HG02588 (cell line): ENCODE measurements around the gene COL4A6.

Experiments used
- ATAC-seq: cut with Tn5 transposase; IDR thresholded peaks from one replicate; pipeline ENCODE4 v1.9.1; 2021; ENCODE audit warnings: mild to moderate bottlenecking, moderate library complexity; ENCODE audit not compliant: unreplicated experiment

COL4A6 gene

DNA sequence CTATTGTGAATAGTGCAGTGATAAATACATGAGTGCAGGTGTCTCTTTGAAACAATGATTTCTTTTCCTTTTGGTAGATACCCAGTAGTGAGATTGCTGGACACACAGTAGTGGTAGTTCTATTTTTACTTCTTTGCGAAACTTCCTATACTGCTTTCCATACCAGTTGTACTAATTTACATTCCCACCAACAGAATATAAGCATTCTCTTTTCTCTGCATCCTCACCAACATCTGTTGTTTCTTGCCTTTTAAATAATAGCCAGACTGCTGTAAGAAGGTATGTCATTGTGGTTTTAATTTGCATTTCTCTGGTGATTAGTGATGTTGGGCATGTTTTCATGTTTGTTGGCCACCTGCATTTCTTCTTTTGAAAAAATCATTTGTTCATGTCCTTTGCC lies 105.9 kb downstream of the COL4A6 start:
- peak; percentile 80 for ATAC-seq

DNA sequence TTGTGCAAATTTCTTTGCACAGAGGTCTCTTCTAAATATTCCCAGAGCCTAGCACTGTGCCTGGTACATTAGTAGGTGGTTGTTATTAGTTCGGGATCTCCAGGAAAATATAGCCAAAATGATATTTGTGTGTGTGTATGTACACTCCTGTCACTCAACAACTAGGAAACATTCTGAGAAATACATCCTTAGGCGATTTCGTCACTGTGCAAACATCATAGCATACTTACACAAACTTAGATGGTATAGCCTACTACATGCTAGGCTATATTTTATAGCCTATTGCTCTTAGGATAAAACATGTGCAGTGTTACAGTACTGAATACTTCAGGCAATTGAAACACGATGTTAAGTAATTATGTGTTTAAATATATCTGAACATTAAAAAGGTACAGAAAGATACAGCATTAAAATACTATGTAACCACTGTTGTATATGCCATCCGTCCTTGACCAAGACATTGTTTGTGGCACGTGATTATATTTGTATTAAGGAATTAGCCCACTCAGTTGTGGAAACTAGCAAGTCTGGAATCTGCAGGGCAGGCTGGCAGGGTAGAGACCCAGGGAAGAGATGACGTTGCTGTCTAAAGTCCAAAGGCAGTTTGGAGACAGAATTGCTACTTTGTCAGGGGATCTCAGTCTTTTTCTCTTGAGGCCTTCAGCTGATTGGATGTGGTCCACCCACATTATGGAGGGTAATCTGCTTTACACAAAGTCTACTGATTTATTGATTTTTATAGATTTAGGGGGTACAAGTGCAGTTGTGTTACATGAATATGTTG lies 106.9 kb downstream of the COL4A6 start:
- no peak for ATAC-seq

GRCh38 chrX:108323751-108324150 lies 114.5 kb downstream of the COL4A6 start:
- no peak for ATAC-seq

DNA sequence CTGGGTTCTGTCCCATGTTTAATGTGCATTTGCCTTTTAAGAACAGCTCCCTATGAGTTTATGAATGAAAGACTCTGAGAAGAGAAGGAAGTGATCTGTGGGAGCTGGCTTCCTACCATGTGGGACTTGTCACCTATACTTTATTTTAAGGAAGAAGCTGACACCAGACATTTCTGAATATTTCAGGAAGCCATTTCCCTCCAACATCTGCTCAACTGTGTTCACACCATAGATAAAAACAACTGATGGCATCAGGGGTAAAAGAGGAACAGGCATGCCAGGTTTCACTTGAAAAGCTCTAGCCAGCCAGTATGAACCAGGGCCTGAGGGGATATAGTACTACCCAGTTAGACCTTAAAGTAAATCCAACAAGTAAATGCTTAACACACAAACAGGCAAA lies 116.0 kb downstream of the COL4A6 start:
- no peak for ATAC-seq

DNA sequence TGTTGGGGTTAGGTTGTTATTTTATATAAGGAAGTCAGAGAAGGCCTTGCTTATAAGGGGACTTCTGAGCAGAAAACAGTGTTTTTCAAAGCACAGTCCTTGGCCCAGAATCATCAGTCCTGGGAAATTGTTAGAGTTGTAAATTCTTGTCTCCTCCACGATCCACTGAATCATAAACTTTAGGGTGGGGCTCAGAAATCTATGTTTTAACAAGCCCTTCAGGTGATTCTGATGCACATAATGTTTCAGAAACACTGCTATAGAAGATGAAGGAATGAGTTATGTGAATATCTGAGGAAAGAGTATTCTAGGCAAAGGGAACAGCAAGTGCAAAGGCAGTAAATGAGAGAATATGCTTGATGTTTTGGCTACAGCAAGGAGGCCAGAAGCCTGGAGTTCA lies 121.8 kb downstream of the COL4A6 start:
- no peak for ATAC-seq

DNA sequence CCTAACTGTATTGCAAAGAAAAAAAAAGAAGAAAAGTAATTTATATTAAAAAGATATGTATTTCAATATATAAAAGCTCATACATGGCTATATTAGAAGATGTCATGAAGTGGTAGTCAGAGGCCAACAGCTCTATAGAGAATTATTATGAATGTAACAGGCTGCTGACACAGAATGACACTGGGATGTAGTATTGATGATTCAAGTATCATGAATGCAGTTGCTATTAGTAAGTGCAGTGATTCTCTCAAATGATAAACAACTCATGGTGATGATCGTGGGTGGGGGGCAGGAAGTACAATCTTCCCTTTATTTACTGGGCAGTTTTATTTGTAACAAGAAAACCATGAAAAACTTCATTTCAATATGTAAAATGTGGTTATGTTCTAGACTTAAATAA lies 124.6 kb downstream of the COL4A6 start:
- no peak for ATAC-seq

GRCh38 chrX:108312957-108313356 lies 125.3 kb downstream of the COL4A6 start:
- no peak for ATAC-seq

GRCh38 chrX:108312011-108312410 lies 126.2 kb downstream of the COL4A6 start:
- no peak for ATAC-seq

- ATAC-seq, result no peak
Measured at GRCh38 chrX:108310506-108310905, 127.7 kb downstream of the COL4A6 start.

DNA sequence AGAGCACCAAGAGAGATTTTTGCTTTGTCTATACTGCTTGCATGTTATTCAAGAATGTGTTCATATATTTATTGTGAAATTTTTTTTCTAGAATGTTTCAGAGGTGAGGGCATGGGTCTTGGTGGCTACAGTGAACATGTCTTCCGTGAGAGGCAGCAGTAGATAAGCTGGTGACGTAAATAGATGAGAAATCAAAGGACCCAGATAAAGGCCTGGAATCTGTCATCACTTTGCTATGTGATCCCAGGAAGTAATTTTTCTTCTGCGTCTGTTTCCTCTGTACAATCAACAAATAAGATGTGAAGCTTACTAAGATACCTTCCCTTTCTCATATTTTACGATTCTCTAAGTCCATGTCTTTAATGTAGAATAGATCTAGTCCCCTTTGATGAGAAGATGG lies 129.1 kb downstream of the COL4A6 start:
- no peak for ATAC-seq

DNA sequence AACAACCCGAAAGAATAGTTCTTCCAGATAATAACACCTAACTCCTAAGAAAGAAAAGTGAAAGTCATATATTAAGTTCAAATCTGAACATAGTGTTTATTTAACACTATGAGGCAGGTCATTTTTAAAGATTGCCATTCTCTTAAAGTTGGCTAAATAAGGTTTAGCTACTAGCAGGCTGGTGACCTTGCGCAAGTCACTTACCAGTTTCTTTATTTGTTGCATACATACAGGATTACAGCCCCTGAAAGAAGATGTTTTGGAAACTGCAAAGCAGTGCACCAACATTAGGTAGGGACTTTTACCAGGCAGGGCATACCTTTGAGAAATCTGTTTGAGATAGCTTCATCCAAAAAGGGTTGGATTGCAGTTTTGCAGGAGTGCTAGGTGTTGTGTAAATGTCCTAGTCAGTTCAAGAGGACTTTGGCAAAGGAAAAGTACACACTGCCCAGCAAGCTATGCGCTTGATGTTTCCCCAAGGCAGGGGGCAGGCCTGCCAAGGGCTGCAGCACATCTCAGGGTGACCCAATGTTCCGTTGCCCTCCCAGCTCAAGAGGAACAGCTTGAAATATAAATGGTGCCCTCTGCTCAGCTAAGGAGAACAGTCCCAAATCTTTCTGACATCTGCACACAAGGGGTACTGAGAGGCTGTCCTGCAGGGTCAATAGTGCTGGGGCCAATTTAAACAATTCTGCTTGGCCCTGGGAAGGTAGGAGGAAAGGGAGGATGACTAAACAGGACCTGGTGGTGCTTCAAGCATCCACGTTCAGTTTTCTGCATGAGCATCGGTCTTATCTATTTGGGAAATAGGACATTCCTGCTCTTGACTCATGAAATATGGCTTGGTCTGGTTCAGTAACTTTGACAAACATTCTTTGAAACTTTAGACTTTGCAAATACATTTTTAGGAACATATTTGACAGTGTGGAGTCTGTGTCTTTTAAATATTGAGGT lies 130.8 kb downstream of the COL4A6 start:
- no peak for ATAC-seq

GRCh38 chrX:108306086-108306485 lies 132.1 kb downstream of the COL4A6 start:
- no peak for ATAC-seq

GRCh38 chrX:108304757-108305156 lies 133.5 kb downstream of the COL4A6 start:
- ATAC-seq, result no peak

DNA sequence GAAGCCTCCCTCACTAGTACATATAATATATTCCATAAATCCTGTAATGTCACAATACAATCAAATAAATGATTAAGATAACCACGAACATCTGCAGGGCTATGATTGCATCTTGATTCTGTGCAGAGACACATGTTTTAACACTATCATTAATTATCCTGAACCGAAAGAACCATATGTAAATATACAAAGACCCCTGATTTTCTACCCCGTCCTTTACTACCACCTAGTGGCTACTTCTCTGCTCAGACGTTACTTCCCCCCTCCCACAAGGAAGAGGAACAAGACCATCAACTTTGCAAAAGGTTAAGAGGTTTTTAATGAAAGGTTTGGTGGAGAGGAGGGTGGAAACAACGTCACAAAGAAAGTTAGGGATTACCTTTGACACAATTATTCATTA lies 134.0 kb downstream of the COL4A6 start:
- no peak for ATAC-seq

DNA sequence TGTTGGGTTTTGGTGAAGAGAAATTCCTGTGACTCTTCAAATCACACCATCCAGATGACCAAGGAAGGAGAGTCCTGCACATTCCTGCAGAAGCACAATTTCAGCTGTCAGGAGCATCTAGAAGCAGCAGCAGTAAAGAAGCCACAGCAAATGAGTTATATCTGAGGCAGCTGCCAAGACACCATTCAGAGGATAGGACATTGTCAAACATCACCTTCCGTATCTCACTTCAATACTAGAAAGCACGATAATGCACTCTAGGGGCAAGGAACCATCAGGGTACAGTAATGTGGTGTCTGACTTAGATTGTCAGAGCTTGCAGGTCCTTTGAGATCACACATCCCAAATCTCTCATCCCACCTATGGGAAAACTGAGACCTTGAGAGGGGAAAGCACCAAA lies 134.5 kb downstream of the COL4A6 start:
- no peak for ATAC-seq

GRCh38 chrX:108299704-108300103 lies 138.5 kb downstream of the COL4A6 start:
- ATAC-seq, result no peak

- peak; percentile 71 for ATAC-seq
Measured at GRCh38 chrX:108299101-108299591, 139.1 kb downstream of the COL4A6 start.

- no peak for ATAC-seq
Measured at GRCh38 chrX:108298165-108298602, 140.0 kb downstream of the COL4A6 start.

DNA sequence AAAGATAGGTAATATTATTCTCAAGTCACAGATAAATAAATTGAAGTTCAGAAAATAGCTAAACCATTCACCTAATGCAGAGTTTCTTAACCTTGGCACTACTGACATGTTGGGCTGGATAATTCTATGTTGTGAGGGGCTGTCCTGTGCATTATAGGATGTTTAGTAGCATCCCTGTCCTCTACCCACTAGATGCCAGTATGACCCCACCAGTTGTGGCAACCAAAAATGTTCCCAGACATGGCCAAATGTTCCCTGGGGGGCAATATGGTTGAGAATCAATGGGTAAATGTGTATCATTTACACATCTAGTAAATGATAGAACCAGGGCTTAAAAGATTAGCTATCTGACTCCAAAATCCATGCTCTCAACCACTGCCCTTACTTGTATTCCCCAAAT lies 140.9 kb downstream of the COL4A6 start:
- no peak for ATAC-seq

DNA sequence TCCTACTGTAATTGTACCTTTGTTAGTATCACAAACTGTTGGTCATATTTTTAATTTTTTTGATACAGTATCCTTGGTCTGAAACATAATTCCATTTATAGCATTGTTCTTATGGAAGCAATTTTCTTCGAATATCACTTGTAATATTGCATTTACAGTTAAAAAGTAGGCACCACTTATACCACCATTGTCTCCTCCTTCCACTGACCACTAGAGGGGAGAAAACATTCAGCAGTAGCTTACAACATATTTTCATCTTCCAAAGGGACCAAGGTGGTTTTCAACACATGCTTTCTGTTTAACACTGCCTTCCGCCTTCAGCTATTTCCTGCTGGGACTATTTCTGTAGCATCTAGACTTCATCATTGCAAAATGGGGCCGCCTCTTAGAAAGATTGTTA lies 146.2 kb downstream of the COL4A6 start:
- no peak for ATAC-seq

GRCh38 chrX:108285918-108286317 lies 152.3 kb downstream of the COL4A6 start:
- no peak for ATAC-seq

DNA sequence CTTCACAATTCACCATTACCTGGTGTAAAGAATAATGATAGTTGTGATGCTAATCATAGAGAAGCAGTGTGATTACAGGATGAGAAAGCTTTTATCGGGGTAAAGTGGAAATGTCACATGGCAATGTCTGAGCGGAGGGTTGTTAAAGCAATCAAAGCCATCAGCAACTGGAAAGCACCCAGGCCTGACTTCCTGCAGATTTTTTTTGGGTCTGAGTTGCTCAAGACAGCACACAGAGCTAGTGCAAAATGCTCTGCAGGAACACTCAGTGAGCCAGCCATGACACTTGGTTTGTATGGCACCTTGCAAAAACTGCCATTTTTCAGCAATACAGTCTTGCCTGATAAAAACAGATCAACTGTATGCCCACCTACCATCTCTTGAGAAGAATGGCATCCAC lies 152.9 kb downstream of the COL4A6 start:
- no peak for ATAC-seq
